ENCODE measurements around the gene HIPK3.

- TF ChIP-seq CREB1 (IDR thresholded peaks at IDR 0.05; ENCODE audit: low read depth) (no peak), TAF1 (IDR thresholded peaks at IDR 0.05; ENCODE audit: low read depth) (no peak), USF1 (IDR thresholded peaks at IDR 0.05) (no peak), CEBPB (IDR thresholded peaks at IDR 0.05) (no peak), EP300 (IDR thresholded peaks at IDR 0.05; ENCODE audit: borderline replicate concordance) (no peak), YY1 (IDR thresholded peaks at IDR 0.05; ENCODE audit: low read depth) (no peak), MAX (IDR thresholded peaks at IDR 0.05) (no peak), TEAD4 (IDR thresholded peaks at IDR 0.05) (no peak; the same call in 1 of the 2 replicates), NFIC (IDR thresholded peaks at IDR 0.05) (no peak), FOXM1 (IDR thresholded peaks at IDR 0.05; ENCODE audit: borderline replicate concordance, low read depth) (no peak)
These were observed 8.7 kb upstream of the HIPK3 start for GRCh38 chr11:33248416-33248971.

All from Ishikawa (cell line).